GM06990 (cell line): ENCODE results near the gene DTNA.

Experiments
- DNase-seq: peaks from one replicate; pipeline ENCODE4 v3.0.0-alpha.2; 2011; ENCODE audit not compliant: insufficient read length; ENCODE audit errors: extremely low read depth
- H3K27me3 ChIP-seq: replicated peaks from 2 replicates; pipeline ENCODE4 v1.6.0; 2011; ENCODE audit warnings: low read length; ENCODE audit not compliant: control insufficient read depth, insufficient read depth
- H3K36me3 ChIP-seq: 2 replicates; pipeline ENCODE4 v1.5.1; 2011; ENCODE audit warnings: low read length; ENCODE audit not compliant: control insufficient read depth, insufficient read depth
- H3K4me3 ChIP-seq: replicated peaks from 2 replicates; pipeline ENCODE4 v1.5.1; 2011; ENCODE audit warnings: low read depth, mild to moderate bottlenecking, control low read depth, low read length
- CTCF ChIP-seq: IDR thresholded peaks from 2 replicates; pipeline ENCODE4 v1.5.1; 2011; ENCODE audit warnings: low read length, control low read depth, mild to moderate bottlenecking, inconsistent platforms; ENCODE audit not compliant: insufficient read depth, poor library complexity, severe bottlenecking

Gene DTNA

DNA sequence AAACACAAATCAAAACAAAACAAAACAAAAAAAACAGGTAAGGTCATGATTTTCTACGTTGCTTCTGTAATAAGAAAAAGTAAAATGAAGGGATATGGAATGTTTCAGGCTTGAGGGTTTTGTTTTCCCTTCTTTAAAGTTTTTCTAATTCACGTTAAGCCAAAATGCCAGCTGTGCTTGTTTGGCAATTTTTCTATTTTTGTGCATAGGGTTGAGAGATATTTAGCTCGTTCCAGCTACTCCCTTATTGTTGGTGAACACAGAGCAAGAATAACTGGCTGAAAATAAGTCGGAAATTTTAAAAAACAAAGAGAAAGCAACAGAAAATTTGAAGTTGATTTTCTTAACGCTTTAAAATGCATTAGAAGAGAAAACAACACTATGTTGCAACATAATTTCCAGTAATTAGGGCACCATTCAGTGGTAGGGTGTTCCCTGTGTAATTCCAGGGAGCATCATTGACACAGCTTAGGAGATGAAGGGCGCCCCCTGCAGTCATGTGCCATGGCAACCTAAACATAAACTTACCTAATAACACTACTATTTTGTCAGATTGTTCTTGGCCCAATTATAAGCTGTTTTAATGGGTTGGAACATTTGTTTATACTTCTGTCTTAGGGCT, 99.5 kb downstream of the DTNA start:
- TF ChIP-seq CTCF, result peak; percentile 29
- no peak for DNase-seq
- H3K4me3 ChIP-seq, result no peak overlapping the region

DNA sequence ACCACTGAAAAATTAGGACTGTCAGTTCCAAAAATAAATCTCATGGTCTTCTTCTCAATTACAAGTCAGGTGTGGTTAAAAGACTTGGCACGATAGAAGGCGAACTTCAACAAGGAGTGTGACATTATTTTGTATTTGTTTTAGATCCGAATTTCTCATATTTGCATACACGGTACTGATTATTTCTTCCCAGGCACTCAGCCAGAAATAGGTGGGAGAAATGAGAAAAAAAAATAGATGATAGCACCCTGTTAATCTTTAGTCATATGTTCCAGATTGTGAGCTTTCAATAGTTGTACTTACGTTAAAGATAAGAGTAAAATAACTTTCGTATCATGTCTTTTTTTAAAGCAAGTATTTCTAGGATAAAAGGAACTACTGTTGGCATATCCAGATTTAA, 106.1 kb downstream of the DTNA start:
- H3K27me3 ChIP-seq, result no peaks in the 10 kb centered on the region
- H3K36me3 ChIP-seq, result no peaks in the 10 kb centered on the region
- no peak overlapping the region for H3K4me3 ChIP-seq
- no peak for DNase-seq
- TF ChIP-seq CTCF, result no peak

More for the DNA sequence above, 99.5 kb downstream of the DTNA start:
- no peaks in the 10 kb centered on the region for H3K27me3 ChIP-seq
- H3K36me3 ChIP-seq, result no peaks in the 10 kb centered on the region

GRCh38 chr18:34817636-34818035, 107.5 kb downstream of the DTNA start:
- Histone ChIP-seq H3K27me3 (no peaks in the 10 kb centered on the region), H3K36me3 (no peaks in the 10 kb centered on the region), H3K4me3 (no peak overlapping the region)
- no peak for DNase-seq
- no peak for TF ChIP-seq CTCF

DNA sequence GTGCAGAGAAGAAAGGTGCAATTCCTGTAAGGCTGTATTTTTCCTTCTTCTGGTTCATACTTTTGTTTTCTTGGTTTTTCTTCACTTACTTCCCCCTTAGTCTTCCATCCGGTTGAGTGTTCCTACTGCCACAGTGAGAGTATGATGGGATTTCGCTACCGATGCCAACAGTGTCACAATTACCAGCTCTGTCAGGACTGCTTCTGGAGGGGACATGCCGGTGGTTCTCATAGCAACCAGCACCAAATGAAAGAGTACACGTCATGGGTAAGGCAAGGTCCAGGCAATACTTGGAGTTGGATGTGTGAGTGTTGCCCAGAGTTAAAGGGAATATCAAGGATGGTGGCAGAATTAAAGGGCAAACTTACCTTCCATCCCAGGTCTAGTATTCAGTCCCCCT, 108.0 kb downstream of the DTNA start:
- no peak for DNase-seq
- no peaks in the 10 kb centered on the region for H3K36me3 ChIP-seq
- no peak overlapping the region for H3K4me3 ChIP-seq
- no peak for TF ChIP-seq CTCF
- no peaks in the 10 kb centered on the region for H3K27me3 ChIP-seq

- H3K27me3 ChIP-seq, result no peaks in the 10 kb centered on the region
- no peak for DNase-seq
- no peak for TF ChIP-seq CTCF
- no peak overlapping the region for H3K4me3 ChIP-seq
- H3K36me3 ChIP-seq, result no peaks in the 10 kb centered on the region
Observed at GRCh38 chr18:34820360-34821065, 110.4 kb downstream of the DTNA start.
